ENCODE measurements around the gene KDM5B. TPM values are rescaled to one million over a fixed set of nuclear protein-coding genes. Genes with fewer than 3 reads are reported as not detected.

The KDM5B gene
- total and polyA plus RNA-seq, 2 of the 8 experiments (the other 6 are each of a cell fraction or from before 2014, with no cell fraction given), result 73.3 to 210 TPM

DNA sequence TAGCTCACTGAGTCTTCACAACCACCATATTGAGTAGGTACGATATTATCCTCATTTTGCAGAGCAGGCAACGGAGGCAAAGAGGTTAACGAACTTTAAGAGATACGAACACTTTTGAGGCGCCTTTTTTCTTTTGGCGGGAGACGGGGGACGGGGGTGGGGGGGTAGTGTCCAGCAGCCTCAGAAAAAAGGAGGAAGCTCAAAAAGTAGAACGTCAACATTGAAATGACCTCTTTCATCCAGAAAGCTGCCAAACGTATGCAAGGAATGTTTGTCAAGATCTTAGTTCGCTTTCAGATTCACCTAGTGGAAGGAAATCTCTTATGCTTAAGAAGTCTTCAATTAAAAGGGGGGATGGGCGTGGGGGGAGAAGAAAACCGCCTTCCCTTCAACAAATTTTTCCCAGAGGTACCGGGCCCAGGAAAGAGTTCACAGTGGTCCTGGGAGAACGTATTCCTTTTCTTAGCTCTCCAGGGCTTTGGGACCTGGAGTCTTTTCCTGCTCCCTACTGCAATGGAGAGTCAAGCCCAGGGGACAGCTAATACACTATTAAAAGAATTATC is 1.5 kb upstream of the KDM5B start (continued):
- TF ChIP-seq BCL11A (IDR thresholded peaks at IDR 0.05; ENCODE audit: low read depth in 2 of 2, low read length in 2 of 2) (no peak), EP300 (IDR thresholded peaks at IDR 0.05; ENCODE audit: borderline replicate concordance in 1 of 2, low read depth in 2 of 2, low read length in 2 of 2) (no peak), CBX8 (IDR thresholded peaks at IDR 0.05; ENCODE audit: borderline replicate concordance, low read depth, low read length) (no peak), SRF (IDR thresholded peaks at IDR 0.05; ENCODE audit: low read depth, low read length) (no peak)

Measured in H1 (cell line).